H1 (cell line): ENCODE results near the gene COLEC12. TPM values are rescaled to one million over a fixed set of nuclear protein-coding genes. Genes with fewer than 3 reads are reported as not detected.

Source experiments
- CTCF ChIA-PET: fragments of 300-600 bp; sonication (Branson Sonifier 250); formaldehyde crosslinking; loops from one replicate; lab custom pipeline; 2021; ENCODE audit not compliant: partially characterized antibody; lab: Charles Lee
- POLR2A ChIA-PET: fragments of 300-600 bp; sonication (Branson Sonifier 250); formaldehyde crosslinking; loops from one replicate; lab custom pipeline; 2021; ENCODE audit warnings: inconsistent platforms; ENCODE audit not compliant: partially characterized antibody; lab: Charles Lee
- DNase-seq, 2 experiments: peaks; one replicate each; pipeline versions ENCODE4 v3.0.0 to v3.0.0-alpha.2; 2010 to 2022; ENCODE audit warnings: low spot score in 2 of 2, low read depth in 1 of 2, mixed read lengths in 1 of 2
- FAIRE-seq: peaks from 2 replicates; lab custom pipeline; 2011; peaks lifted over from hg19 to GRCh38; lab: Jason Lieb, UNC
- H2AFZ ChIP-seq: 2 replicates; pipeline ENCODE4 v1.8.1; 2012; ENCODE audit warnings: low read length, inconsistent platforms
- H2AK5ac ChIP-seq: 2 replicates; pipeline ENCODE4 v1.6.1; 2013; ENCODE audit warnings: low read depth, low read length
- H2BK120ac ChIP-seq: replicated peaks from 2 replicates; pipeline ENCODE3; 2013; ENCODE audit warnings: low read depth, low read length, inconsistent platforms
- H2BK12ac ChIP-seq: 2 replicates; pipeline ENCODE4 v1.6.1; 2013; ENCODE audit warnings: low read depth, low read length
- H2BK15ac ChIP-seq: 2 replicates; pipeline ENCODE4 v1.6.1; 2013; ENCODE audit warnings: low read length
- H2BK20ac ChIP-seq: 2 replicates; pipeline ENCODE4 v1.6.1; 2013; ENCODE audit warnings: low read length
- H2BK5ac ChIP-seq: 2 replicates; pipeline ENCODE4 v1.6.1; 2013; ENCODE audit warnings: low read depth, low read length
- H3K14ac ChIP-seq: 2 replicates; pipeline ENCODE4 v1.6.1; 2013; ENCODE audit warnings: inconsistent platforms; ENCODE audit not compliant: insufficient read length
- H3K18ac ChIP-seq: 2 replicates; pipeline ENCODE4 v1.6.1; 2013; ENCODE audit warnings: low read length; ENCODE audit errors: extremely low read depth
- H3K23ac ChIP-seq: 2 replicates; pipeline ENCODE4 v1.6.1; 2013; ENCODE audit warnings: inconsistent platforms; ENCODE audit not compliant: insufficient read length
- H3K23me2 ChIP-seq: 2 replicates; pipeline ENCODE4 v1.6.1; 2013; ENCODE audit warnings: low read depth, low read length
- H3K27ac ChIP-seq: 2 replicates; pipeline ENCODE4 v1.6.1; 2011; ENCODE audit warnings: low read depth, low read length, inconsistent platforms
- H3K27me3 ChIP-seq, 4 experiments: replicated peaks in 1 of 4; 1 replicate in 1 of 4; 2 replicates in 3 of 4; pipeline versions ENCODE4 v1.6.1 to v1.8.1; 2011 to 2013; ENCODE audit warnings: low read length in 3 of 4, mild to moderate bottlenecking in 3 of 4, inconsistent platforms in 2 of 4, mixed read lengths in 2 of 4, moderate library complexity in 1 of 4; ENCODE audit not compliant: control insufficient read depth in 3 of 4, insufficient read depth in 3 of 4; ENCODE audit errors: extremely low read depth in 1 of 4
- H3K36me3 ChIP-seq, 4 experiments: 2 replicates each; pipeline versions ENCODE4 v1.6.1 to v1.8.1; 2011 to 2013; ENCODE audit warnings: mild to moderate bottlenecking in 4 of 4, low read length in 3 of 4, moderate library complexity in 2 of 4, control low read depth in 1 of 4, inconsistent platforms in 1 of 4; ENCODE audit not compliant: insufficient read depth in 4 of 4, control insufficient read depth in 2 of 4
- H3K4ac ChIP-seq: replicated peaks from 2 replicates; pipeline ENCODE3; 2013; ENCODE audit warnings: low read length, low read depth, mixed read lengths, inconsistent platforms; ENCODE audit not compliant: insufficient read length
- H3K4me1 ChIP-seq, 4 experiments: replicated peaks in 1 of 4; 1 replicate in 1 of 4; 2 replicates in 3 of 4; pipeline versions ENCODE4 v1.6.1 to v1.8.1; 2011 to 2013; ENCODE audit warnings: low read length in 3 of 4, inconsistent platforms in 2 of 4, mixed read lengths in 1 of 4; ENCODE audit not compliant: insufficient read depth in 4 of 4, control insufficient read depth in 3 of 4
- H3K4me2 ChIP-seq, 2 experiments: 2 replicates each; pipeline versions ENCODE4 v1.6.1 to v1.8.1; 2011 to 2013; ENCODE audit warnings: low read depth in 2 of 2, low read length in 2 of 2, control low read depth in 1 of 2, inconsistent platforms in 1 of 2, mild to moderate bottlenecking in 1 of 2; ENCODE audit not compliant: insufficient read depth in 1 of 2
- H3K4me3 ChIP-seq, 4 experiments: fragments of 200-600, 300-600 bp in 1 of 4; sonication (generic), shearing (Covaris generic), sonication (Bioruptor Twin) in 1 of 4; 2 replicates each; pipeline versions ENCODE4 v1.5.1 to v1.8.1; 2011 to 2016; ENCODE audit warnings: low read length in 4 of 4, low read depth in 3 of 4, control low read depth in 2 of 4, inconsistent platforms in 2 of 4, mild to moderate bottlenecking in 2 of 4, mixed read lengths in 1 of 4, moderate library complexity in 1 of 4; ENCODE audit not compliant: insufficient read depth in 2 of 4; ENCODE audit errors: extremely low read depth in 1 of 4
- H3K56ac ChIP-seq: replicated peaks from 2 replicates; pipeline ENCODE3; 2013; ENCODE audit warnings: low read depth, mild to moderate bottlenecking, mixed read lengths, low read length, inconsistent platforms; ENCODE audit not compliant: insufficient read length
- H3K79me1 ChIP-seq: 2 replicates; pipeline ENCODE4 v1.6.1; 2013; ENCODE audit warnings: low read depth, low read length, control low read depth
- H3K79me2 ChIP-seq, 2 experiments: 2 replicates each; pipeline versions ENCODE4 v1.6.1 to v1.8.1; 2012 to 2013; ENCODE audit warnings: low read length in 2 of 2, mild to moderate bottlenecking in 2 of 2, inconsistent platforms in 1 of 2; ENCODE audit not compliant: insufficient read depth in 2 of 2, control insufficient read depth in 1 of 2
- H3K9ac ChIP-seq, 4 experiments: replicated peaks in 1 of 4; 1 replicate in 1 of 4; 2 replicates in 3 of 4; pipeline versions ENCODE4 v1.6.1 to v1.8.1; 2011 to 2013; ENCODE audit warnings: low read depth in 3 of 4, low read length in 3 of 4, control low read depth in 2 of 4, mild to moderate bottlenecking in 2 of 4, moderate library complexity in 2 of 4, inconsistent platforms in 1 of 4; ENCODE audit errors: extremely low read depth in 1 of 4
- H3K9me3 ChIP-seq, 2 experiments: 2 replicates each; pipeline versions ENCODE4 v1.6.1 to v1.8.1; 2012 to 2013; ENCODE audit warnings: mild to moderate bottlenecking in 2 of 2, moderate library complexity in 2 of 2, control low read depth in 1 of 2, inconsistent platforms in 1 of 2, low read depth in 1 of 2, low read length in 1 of 2, mixed read lengths in 1 of 2; ENCODE audit not compliant: insufficient read depth in 2 of 2
- H4K20me1 ChIP-seq, 2 experiments: replicated peaks in 1 of 2; 2 replicates each; pipeline versions ENCODE3 to v1.8.1; 2011 to 2013; ENCODE audit warnings: inconsistent platforms in 2 of 2, low read length in 2 of 2, mild to moderate bottlenecking in 1 of 2; ENCODE audit not compliant: insufficient read depth in 2 of 2, control insufficient read depth in 1 of 2
- H4K5ac ChIP-seq: 2 replicates; pipeline ENCODE4 v1.6.1; 2013; ENCODE audit warnings: low read length, low read depth, mixed read lengths, inconsistent platforms; ENCODE audit not compliant: insufficient read length
- H4K8ac ChIP-seq: 2 replicates; pipeline ENCODE4 v1.8.0; 2013; ENCODE audit warnings: mild to moderate bottlenecking, moderate library complexity, low read length, inconsistent platforms; ENCODE audit not compliant: insufficient read depth; ENCODE audit errors: extremely low read depth
- H4K91ac ChIP-seq: replicated peaks from 2 replicates; pipeline ENCODE3; 2013; ENCODE audit warnings: low read length, mixed read lengths, inconsistent platforms; ENCODE audit not compliant: insufficient read length
- ATF3 ChIP-seq: IDR thresholded peaks from 2 replicates; pipeline ENCODE4 v1.6.1; 2011; ENCODE audit warnings: low read depth, mild to moderate bottlenecking, low read length; ENCODE audit not compliant: insufficient read depth
- BRCA1 ChIP-seq: IDR thresholded peaks from 2 replicates; pipeline ENCODE4 v1.6.1; 2012; ENCODE audit warnings: low read depth, low read length, improper control_type of control experiment
- CTBP2 ChIP-seq: IDR thresholded peaks from 2 replicates; pipeline ENCODE4 v1.7.0; 2011; ENCODE audit warnings: borderline replicate concordance, mild to moderate bottlenecking, moderate library complexity, mixed read lengths, low read length; ENCODE audit not compliant: insufficient read depth, insufficient read length
- GABPA ChIP-seq: IDR thresholded peaks from 2 replicates; pipeline ENCODE4 v1.6.1; 2011; ENCODE audit warnings: mild to moderate bottlenecking, low read length, moderate library complexity, borderline replicate concordance; ENCODE audit not compliant: insufficient read depth
- MAFK ChIP-seq: IDR thresholded peaks from 2 replicates; pipeline ENCODE4 v1.6.1; 2012; ENCODE audit warnings: low read depth, mild to moderate bottlenecking, improper control_type of control experiment, low read length
- RFX5 ChIP-seq: IDR thresholded peaks from 2 replicates; pipeline ENCODE4 v1.6.1; 2011; ENCODE audit warnings: low read depth, low read length, improper control_type of control experiment, borderline replicate concordance
- SIN3A ChIP-seq, 2 experiments: IDR thresholded peaks in 1 of 2; conservative IDR thresholded peaks in 1 of 2; 2 replicates each; pipeline ENCODE4 v1.6.1; 2011 to 2012; ENCODE audit warnings: low read length in 2 of 2, improper control_type of control experiment in 1 of 2, low read depth in 1 of 2, mild to moderate bottlenecking in 1 of 2
- SIRT6 ChIP-seq: IDR thresholded peaks from one replicate; pipeline ENCODE4 v1.7.1; 2012; ENCODE audit warnings: low read length, inconsistent platforms
- YY1 ChIP-seq: IDR thresholded peaks from 2 replicates; pipeline ENCODE4 v1.6.1; 2011; ENCODE audit warnings: low read depth, mild to moderate bottlenecking, low read length
- WGBS, 2 experiments: shearing (Covaris generic) in 1 of 2; methylation state at CpG; one replicate each; pipeline versions ENCODE4 v1.1.6 to v1.1.7; 2013 to 2015; ENCODE audit warnings: low lambda C conversion rate in 2 of 2, mixed read lengths in 2 of 2, inconsistent platforms in 1 of 2, low coverage in 1 of 2, missing lambda C conversion rate in 1 of 2; ENCODE audit not compliant: insufficient replicate concordance in 2 of 2, insufficient coverage in 1 of 2, insufficient read length in 1 of 2; ENCODE audit errors: extremely low coverage in 1 of 2, missing lambda C conversion rate in 1 of 2; 5-methylcytosine and 5-hydroxymethylcytosine counted together
- polyA plus RNA-seq, 7 experiments: library from polyadenylated mRNA; depleted of rRNA in 3 of 7; stranded (reverse) in 5 of 7; unstranded in 2 of 7; fragments of >200 nt in 5 of 7; fragments of 200-250 nt in 2 of 7; gene quantifications; 1 replicate in 5 of 7; 2 replicates in 1 of 7; 4 replicates in 1 of 7; pipeline versions ENCODE4 v1.2.1 to v1.2.3, GENCODE V29; 2011 to 2013; ENCODE audit warnings: missing spikeins in 2 of 7, mixed read lengths in 2 of 7
- total RNA-seq: library from RNA; stranded (reverse); fragmentation: NEBNext Ultra II Directional; extraction: Animal tissue kit (Norgen Biotek cat#: 25700); gene quantifications from 2 replicates; pipeline ENCODE4 v1.2.1, GENCODE V29; 2021

COLEC12 gene
- total and polyA plus RNA-seq, 2 of the 8 experiments (the other 6 are each of a cell fraction or from before 2014, with no cell fraction given), result 0.44 to 2.3 TPM

GRCh38 chr18:549967-550366 is 49.5 kb upstream of the COLEC12 start:
- Histone ChIP-seq H2BK12ac (no peak overlapping the region), H3K27me3 (no peaks in the 10 kb centered on the region), H2BK20ac (no peak overlapping the region), H3K9me3 (peaks cover 0 to 6% of the 10 kb centered on the region in 2 experiments; a peak in 2 of 4 replicates), H3K18ac (no peak overlapping the region), H3K14ac (no peak overlapping the region), H3K27ac (no peak overlapping the region), H2BK15ac (no peak overlapping the region), H3K79me1 (no peaks in the 10 kb centered on the region), H3K23me2 (no peaks in the 10 kb centered on the region), H2AK5ac (no peak overlapping the region), H3K4ac (no peak overlapping the region), H2BK5ac (no peak overlapping the region), H3K4me1 (no peaks in the 10 kb centered on the region), H2AFZ (no peak overlapping the region), H3K9ac (no peak overlapping the region), H3K36me3 (no peaks in the 10 kb centered on the region), H4K20me1 (no peaks in the 10 kb centered on the region), H4K91ac (no peak overlapping the region), H3K56ac (no peak overlapping the region), H3K79me2 (no peaks in the 10 kb centered on the region), H3K4me3 (no peak overlapping the region), H4K8ac (no peak overlapping the region), H4K5ac (no peak overlapping the region), H2BK120ac (no peak overlapping the region), H3K4me2 (no peak overlapping the region), H3K23ac (no peak overlapping the region)
- DNase-seq, result no peak
- POLR2A ChIA-PET, result no interaction called here
- WGBS, 2 experiments, result 87% methylated on average over 3 of the region's 3 CpGs; no CpG with 5 or more reads in 1 of the 2 experiments
- TF ChIP-seq SIRT6 (no peak), GABPA (no peak), ATF3 (no peak), MAFK (no peak), BRCA1 (no peak), SIN3A (conservative IDR thresholded peaks at IDR 0.05 in 1 of 2, IDR thresholded peaks at IDR 0.05 in 1 of 2; ENCODE audit: low read depth in 1 of 2, low read length in 2 of 2) (no peak), YY1 (no peak), CTBP2 (no peak), RFX5 (no peak)
- CTCF ChIA-PET, result interaction anchor here (0.5 kb wide), 1 partner anchor 648 kb away, joined by 3 read pairs; no protein-coding TSS in a partner anchor
- no peak for FAIRE-seq
